Nephron (organoid): ENCODE measurements around the gene NFKBIZ.

ENCODE experiments used
- H3K27ac Mint-ChIP-seq, 3 experiments: 2 replicates each; pipeline ENCODE4 v1.8.0; 2020; ENCODE audit warnings: mixed read lengths in 3 of 3, mild to moderate bottlenecking in 2 of 3, moderate library complexity in 1 of 3
- H3K27me3 Mint-ChIP-seq: 2 replicates; pipeline ENCODE4 v1.8.0; 2021; ENCODE audit warnings: low read depth, mild to moderate bottlenecking, moderate library complexity, mixed read lengths
- H3K36me3 Mint-ChIP-seq: 2 replicates; pipeline ENCODE4 v1.8.0; 2020; ENCODE audit warnings: low read depth, mixed read lengths
- H3K4me1 Mint-ChIP-seq: 2 replicates; pipeline ENCODE4 v1.8.0; 2020; ENCODE audit warnings: mixed read lengths
- H3K4me3 Mint-ChIP-seq, 3 experiments: 2 replicates each; pipeline ENCODE4 v1.8.0; 2020; ENCODE audit warnings: mild to moderate bottlenecking in 3 of 3, mixed read lengths in 3 of 3, moderate library complexity in 2 of 3
- H3K9me3 Mint-ChIP-seq: 2 replicates; pipeline ENCODE4 v1.8.0; 2020; ENCODE audit warnings: mixed read lengths
- TF ChIP-seq, protein P1 (sequence below), 3 experiments: fragments of 200-600 bp; sonication (generic); IDR thresholded peaks; one replicate each; pipeline ENCODE4 v1.5.0; 2021; ENCODE audit warnings: antibody characterized with exemption in 3 of 3; ENCODE audit not compliant: unreplicated experiment in 3 of 3

NFKBIZ gene

DNA sequence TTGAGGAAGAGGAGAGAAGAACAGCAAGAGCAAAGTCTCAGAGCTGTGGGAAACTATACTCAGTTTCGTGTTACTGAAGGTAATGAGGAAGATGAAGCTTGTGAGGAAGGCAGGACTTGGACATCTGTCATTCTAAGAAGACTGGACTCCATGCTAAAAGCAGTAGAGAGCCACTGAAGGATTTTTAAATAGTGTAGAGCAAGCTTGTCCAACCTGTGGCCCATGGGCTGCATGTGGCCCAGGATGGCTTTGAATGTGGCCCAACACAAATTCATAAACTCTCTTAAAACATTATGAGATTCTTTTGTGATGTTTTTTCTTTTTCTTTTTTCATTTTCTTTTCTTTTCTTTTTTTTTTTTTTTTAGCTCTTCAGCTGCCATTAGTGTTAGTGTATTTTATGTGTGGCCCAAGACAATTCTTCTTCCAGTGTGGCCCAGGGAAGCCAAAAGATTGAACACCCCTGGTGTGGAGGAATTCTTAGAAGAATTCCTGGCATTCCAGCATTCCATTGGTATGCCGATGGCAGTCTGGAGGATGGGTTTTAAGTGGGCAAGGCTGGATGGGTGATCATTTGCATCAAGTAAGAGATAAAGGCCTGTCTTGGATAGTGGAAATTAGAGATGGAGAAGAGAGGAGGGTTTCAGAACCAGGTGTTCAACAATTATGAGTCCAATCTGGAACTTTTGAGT, 6.9 kb upstream of the NFKBIZ start:
- H3K4me1 Mint-ChIP-seq, result no peaks in the 10 kb centered on the region
- peaks cover 6% of the 10 kb centered on the region for H3K9me3 Mint-ChIP-seq
- no peak overlapping the region for H3K27ac Mint-ChIP-seq
- TF ChIP-seq, protein P1, sequence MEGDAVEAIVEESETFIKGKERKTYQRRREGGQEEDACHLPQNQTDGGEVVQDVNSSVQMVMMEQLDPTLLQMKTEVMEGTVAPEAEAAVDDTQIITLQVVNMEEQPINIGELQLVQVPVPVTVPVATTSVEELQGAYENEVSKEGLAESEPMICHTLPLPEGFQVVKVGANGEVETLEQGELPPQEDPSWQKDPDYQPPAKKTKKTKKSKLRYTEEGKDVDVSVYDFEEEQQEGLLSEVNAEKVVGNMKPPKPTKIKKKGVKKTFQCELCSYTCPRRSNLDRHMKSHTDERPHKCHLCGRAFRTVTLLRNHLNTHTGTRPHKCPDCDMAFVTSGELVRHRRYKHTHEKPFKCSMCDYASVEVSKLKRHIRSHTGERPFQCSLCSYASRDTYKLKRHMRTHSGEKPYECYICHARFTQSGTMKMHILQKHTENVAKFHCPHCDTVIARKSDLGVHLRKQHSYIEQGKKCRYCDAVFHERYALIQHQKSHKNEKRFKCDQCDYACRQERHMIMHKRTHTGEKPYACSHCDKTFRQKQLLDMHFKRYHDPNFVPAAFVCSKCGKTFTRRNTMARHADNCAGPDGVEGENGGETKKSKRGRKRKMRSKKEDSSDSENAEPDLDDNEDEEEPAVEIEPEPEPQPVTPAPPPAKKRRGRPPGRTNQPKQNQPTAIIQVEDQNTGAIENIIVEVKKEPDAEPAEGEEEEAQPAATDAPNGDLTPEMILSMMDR (IDR thresholded peaks at IDR 0.05; ENCODE audit: unreplicated experiment in 3 of 3), result no peak
- H3K27me3 Mint-ChIP-seq, result no peaks in the 10 kb centered on the region
- H3K36me3 Mint-ChIP-seq, result peaks cover 5% of the 10 kb centered on the region
- H3K4me3 Mint-ChIP-seq, result no peak overlapping the region

DNA sequence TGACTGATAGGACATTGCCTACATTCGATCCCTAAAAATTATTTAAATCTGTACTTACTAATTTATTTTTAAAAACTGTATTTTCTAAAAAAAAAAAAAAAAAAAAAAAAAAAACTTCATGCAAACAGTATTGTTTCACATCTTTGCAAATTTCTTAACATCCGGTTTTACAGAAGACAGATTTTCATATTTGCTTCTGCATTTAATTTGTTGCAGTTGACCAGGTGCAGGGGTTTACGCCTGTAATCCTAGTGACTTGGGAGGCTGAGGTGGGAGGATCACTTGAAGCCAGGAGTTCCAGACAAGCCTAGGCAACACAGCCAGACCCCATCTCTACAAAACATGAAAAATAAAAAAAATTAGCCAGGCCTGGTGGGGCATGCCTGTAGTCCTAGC, 6.4 kb upstream of the NFKBIZ start:
- H3K36me3 Mint-ChIP-seq, result peaks cover 5% of the 10 kb centered on the region
- H3K4me3 Mint-ChIP-seq, result no peak overlapping the region
- no peaks in the 10 kb centered on the region for H3K27me3 Mint-ChIP-seq
- no peaks in the 10 kb centered on the region for H3K4me1 Mint-ChIP-seq
- no peak overlapping the region for H3K27ac Mint-ChIP-seq
- TF ChIP-seq, protein P1 (IDR thresholded peaks at IDR 0.05; ENCODE audit: unreplicated experiment in 3 of 3), result no peak
- H3K9me3 Mint-ChIP-seq, result peaks cover 6% of the 10 kb centered on the region

DNA sequence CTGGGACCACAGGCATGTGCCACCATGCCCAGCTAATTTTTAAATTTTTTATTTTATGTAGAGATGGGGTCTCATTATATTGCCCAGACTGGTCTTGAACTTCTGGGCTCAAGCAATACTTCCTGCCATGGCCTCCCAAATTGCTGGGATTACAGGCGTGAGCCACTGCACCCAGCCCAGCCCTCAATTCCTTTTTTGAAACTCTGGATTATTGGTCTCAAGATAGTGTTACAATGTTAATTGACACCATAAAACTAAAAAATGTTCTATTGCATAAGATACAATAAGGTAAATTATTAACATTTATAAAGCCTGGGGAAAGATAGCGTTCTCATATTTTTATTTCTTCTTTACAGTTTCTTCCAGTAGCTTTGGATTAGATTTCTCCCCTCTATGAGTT, 3.9 kb upstream of the NFKBIZ start:
- H3K4me1 Mint-ChIP-seq, result peaks cover 6% of the 10 kb centered on the region

DNA sequence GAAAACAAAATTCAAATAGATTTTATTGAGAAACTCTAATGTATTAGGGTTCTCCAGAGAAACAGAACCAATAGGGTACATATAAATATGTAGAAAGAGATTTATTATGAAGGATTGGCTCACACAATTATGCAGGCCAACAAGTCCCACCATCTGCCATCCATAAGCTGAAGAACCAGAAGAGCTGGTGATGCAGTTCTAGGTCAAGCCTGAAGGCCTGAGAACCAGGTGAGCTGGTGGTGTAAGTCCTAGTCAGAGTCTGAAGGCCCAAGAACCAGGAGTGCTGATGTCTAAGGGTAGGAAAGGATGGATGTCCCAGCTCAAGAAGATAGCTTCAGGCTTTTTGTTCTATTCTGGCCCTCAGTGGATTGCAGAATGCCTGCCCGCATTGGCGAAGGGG, 2.6 kb upstream of the NFKBIZ start:
- H3K27ac Mint-ChIP-seq, result no peak overlapping the region
- peaks cover 11% of the 10 kb centered on the region for H3K36me3 Mint-ChIP-seq
- peaks cover 6% of the 10 kb centered on the region for H3K9me3 Mint-ChIP-seq
- TF ChIP-seq, protein P1 (IDR thresholded peaks at IDR 0.05; ENCODE audit: unreplicated experiment in 3 of 3), result no peak
- peaks cover 18% of the 10 kb centered on the region for H3K4me1 Mint-ChIP-seq
- H3K4me3 Mint-ChIP-seq, result no peak overlapping the region
- no peaks in the 10 kb centered on the region for H3K27me3 Mint-ChIP-seq

More for the DNA sequence above, 3.9 kb upstream of the NFKBIZ start:
- H3K36me3 Mint-ChIP-seq, result peaks cover 5% of the 10 kb centered on the region
- TF ChIP-seq, protein P1 (IDR thresholded peaks at IDR 0.05; ENCODE audit: unreplicated experiment in 3 of 3), result no peak
- H3K4me3 Mint-ChIP-seq, result no peak overlapping the region
- H3K9me3 Mint-ChIP-seq, result peaks cover 6% of the 10 kb centered on the region
- H3K27ac Mint-ChIP-seq, result no peak overlapping the region
- H3K27me3 Mint-ChIP-seq, result no peaks in the 10 kb centered on the region

DNA sequence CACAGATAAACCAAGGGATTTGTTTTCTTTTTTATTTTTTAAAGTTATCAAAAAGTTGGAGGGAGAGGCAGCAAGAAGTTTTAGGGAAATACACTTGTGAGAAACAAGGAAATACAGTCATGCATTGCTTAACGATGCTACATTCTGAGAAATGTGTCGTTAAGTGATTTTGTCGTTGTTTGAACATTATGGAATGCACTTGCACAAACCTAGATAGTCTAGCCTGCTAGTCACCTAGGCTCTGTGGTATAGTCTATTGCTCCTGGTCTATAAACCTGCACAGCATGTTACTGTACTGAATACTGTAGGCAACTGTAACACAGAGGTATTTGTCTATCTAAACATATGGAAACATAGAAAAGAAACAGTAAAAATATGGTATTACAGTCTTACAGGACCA, 2.0 kb upstream of the NFKBIZ start:
- H3K27ac Mint-ChIP-seq, result peak overlapping the region in 2 of 3 experiments; percentile 62 to 83
- peaks cover 2% of the 10 kb centered on the region for H3K9me3 Mint-ChIP-seq
- H3K27me3 Mint-ChIP-seq, result no peaks in the 10 kb centered on the region
- H3K36me3 Mint-ChIP-seq, result peaks cover 13% of the 10 kb centered on the region
- peaks cover 18% of the 10 kb centered on the region for H3K4me1 Mint-ChIP-seq
- peak overlapping the region; percentile 52 to 73 (median 69) for H3K4me3 Mint-ChIP-seq
- TF ChIP-seq, protein P1 (IDR thresholded peaks at IDR 0.05; ENCODE audit: unreplicated experiment in 3 of 3), result no peak

DNA sequence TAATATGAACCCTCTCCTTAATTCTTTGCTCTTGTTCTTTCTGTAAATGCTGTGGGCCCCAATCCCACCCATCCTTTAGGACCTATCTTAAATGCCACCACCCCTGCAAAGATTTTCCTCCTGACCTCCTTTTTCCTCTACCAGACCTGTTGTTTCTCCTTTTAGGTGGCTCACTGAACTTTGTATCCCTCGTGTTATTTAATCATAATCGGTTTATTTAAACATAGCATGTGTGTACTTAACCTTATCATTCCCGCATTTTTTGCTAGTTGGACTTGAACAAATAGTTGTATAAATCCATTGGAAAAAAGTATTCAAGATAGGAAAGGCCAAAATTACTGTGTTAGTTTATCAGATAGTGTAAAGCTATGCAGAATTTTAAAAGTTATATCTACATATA, 988 bp upstream of the NFKBIZ start:
- no peaks in the 10 kb centered on the region for H3K27me3 Mint-ChIP-seq
- H3K9me3 Mint-ChIP-seq, result no peaks in the 10 kb centered on the region
- TF ChIP-seq, protein P1 (IDR thresholded peaks at IDR 0.05; ENCODE audit: unreplicated experiment in 3 of 3), result no peak
- H3K36me3 Mint-ChIP-seq, result peaks cover 23% of the 10 kb centered on the region
- H3K4me1 Mint-ChIP-seq, result peaks cover 18% of the 10 kb centered on the region
- peak overlapping the region; percentile 62 to 92 (median 92) for H3K27ac Mint-ChIP-seq
- peak overlapping the region; percentile 89 to 91 (median 90) for H3K4me3 Mint-ChIP-seq
